SK-N-SH (cell line): ENCODE measurements around the gene NTSR1. TPM values are rescaled to one million over a fixed set of nuclear protein-coding genes. Genes with fewer than 3 reads are reported as not detected.

Experiments
- CTCF ChIA-PET: fragments of 300-600, 350-600 bp; formaldehyde crosslinking; extraction: SDS; loops from one replicate; lab custom pipeline; 2021; lab: Yijun Ruan, JAX
- POLR2A ChIA-PET: fragments of 350-600 bp; sonication (Branson Sonifier 250); formaldehyde crosslinking; extraction: SDS; loops from one replicate; lab custom pipeline; 2020; ENCODE audit warnings: antibody characterized with exemption, inconsistent platforms; lab: Yijun Ruan, JAX
- DNase-seq: peaks from one replicate; pipeline ENCODE4 v3.0.0; 2012
- H2AFZ ChIP-seq: fragments of 200-600 bp; sonication (generic); 2 replicates; pipeline ENCODE4 v1.8.1; 2016; ENCODE audit warnings: antibody characterized with exemption, mild to moderate bottlenecking, low read depth
- H3F3A ChIP-seq: fragments of 200-600 bp; sonication (generic); replicated peaks from 2 replicates; pipeline ENCODE3; 2016; ENCODE audit warnings: antibody characterized with exemption, mild to moderate bottlenecking; ENCODE audit not compliant: insufficient read depth
- H3K27ac ChIP-seq, 2 experiments: fragments of 200-500 bp in 1 of 2; fragments of 200-600 bp in 1 of 2; sonication (Bioruptor generic) in 1 of 2; sonication (generic), shearing (Covaris generic) in 1 of 2; 2 replicates each; pipeline versions ENCODE4 v1.5.1 to v1.6.1; 2014 to 2016; ENCODE audit warnings: low read depth in 2 of 2, inconsistent platforms in 1 of 2, low read length in 1 of 2, mild to moderate bottlenecking in 1 of 2, mixed read lengths in 1 of 2
- H3K27me3 ChIP-seq: fragments of 200-600 bp; sonication (generic), shearing (Covaris generic); 2 replicates; pipeline ENCODE4 v1.6.1; 2016; ENCODE audit warnings: mixed run types; ENCODE audit not compliant: insufficient read depth
- H3K36me3 ChIP-seq, 2 experiments: fragments of 200-500 bp in 1 of 2; fragments of 200-600 bp in 1 of 2; sonication (Bioruptor generic) in 1 of 2; sonication (generic) in 1 of 2; replicated peaks in 1 of 2; 2 replicates each; pipeline versions ENCODE3 to v1.5.1; 2014 to 2016; ENCODE audit warnings: low read length in 1 of 2, mild to moderate bottlenecking in 1 of 2; ENCODE audit not compliant: insufficient read depth in 2 of 2, control insufficient read depth in 1 of 2
- H3K4me1 ChIP-seq, 2 experiments: fragments of 200-500 bp in 1 of 2; fragments of 200-600 bp in 1 of 2; sonication (Bioruptor generic) in 1 of 2; sonication (generic), shearing (Covaris generic) in 1 of 2; 2 replicates each; pipeline versions ENCODE4 v1.5.1 to v1.6.1; 2014 to 2016; ENCODE audit warnings: low read depth in 1 of 2, low read length in 1 of 2, mixed run types in 1 of 2; ENCODE audit not compliant: insufficient read depth in 2 of 2, control insufficient read depth in 1 of 2
- H3K4me2 ChIP-seq: fragments of 200-600 bp; sonication (generic), shearing (Covaris generic); 2 replicates; pipeline ENCODE4 v1.6.1; 2017; ENCODE audit warnings: mixed run types
- H3K4me3 ChIP-seq, 2 experiments: fragments of 200-500 bp in 1 of 2; fragments of 200-600 bp in 1 of 2; sonication (Bioruptor generic) in 1 of 2; sonication (generic), shearing (Covaris generic) in 1 of 2; 2 replicates each; pipeline versions ENCODE4 v1.5.1 to v1.8.1; 2014 to 2016; ENCODE audit warnings: low read depth in 2 of 2, inconsistent platforms in 1 of 2, low read length in 1 of 2, mild to moderate bottlenecking in 1 of 2, mixed read lengths in 1 of 2, moderate library complexity in 1 of 2
- H3K79me2 ChIP-seq: fragments of 200-600 bp; sonication (generic); 2 replicates; pipeline ENCODE4 v1.8.1; 2017; ENCODE audit warnings: mild to moderate bottlenecking; ENCODE audit not compliant: insufficient read depth
- H3K9ac ChIP-seq: fragments of 200-600 bp; sonication (generic); 2 replicates; pipeline ENCODE4 v1.6.1; 2017; ENCODE audit warnings: mixed run types
- H3K9me2 ChIP-seq: fragments of 200-600 bp; sonication (generic); 2 replicates; pipeline ENCODE4 v1.6.1; 2017; ENCODE audit warnings: mixed run types
- H3K9me3 ChIP-seq: fragments of 200-600 bp; sonication (generic); 2 replicates; pipeline ENCODE4 v1.6.1; 2017; ENCODE audit warnings: mixed run types, mild to moderate bottlenecking, moderate library complexity
- H4K20me1 ChIP-seq: fragments of 200-600 bp; sonication (generic); 2 replicates; pipeline ENCODE4 v1.6.1; 2017; ENCODE audit warnings: mild to moderate bottlenecking, mixed run types; ENCODE audit not compliant: insufficient read depth
- CHD2 ChIP-seq: fragments of 150-350 bp; IDR thresholded peaks from 2 replicates; pipeline ENCODE4 v1.6.1; 2018; ENCODE audit warnings: low read length; ENCODE audit not compliant: partially characterized antibody
- ELF1 ChIP-seq: IDR thresholded peaks from 2 replicates; pipeline ENCODE4 v1.4.0; 2012
- FOXJ3 ChIP-seq: sonication (generic); formaldehyde crosslinking; IDR thresholded peaks from 2 replicates; pipeline ENCODE4 v1.5.1; 2020; ENCODE audit warnings: mild to moderate bottlenecking, missing genetic modification reagents
- JUND ChIP-seq: IDR thresholded peaks from 2 replicates; pipeline ENCODE4 v1.4.0; 2012
- MEF2A ChIP-seq: IDR thresholded peaks from 2 replicates; pipeline ENCODE4 v1.4.0; 2012; ENCODE audit warnings: low read depth, borderline replicate concordance
- NFIC ChIP-seq: IDR thresholded peaks from 2 replicates; pipeline ENCODE4 v1.4.0; 2012; ENCODE audit warnings: borderline replicate concordance
- PBX3 ChIP-seq: IDR thresholded peaks from 2 replicates; pipeline ENCODE4; 2012
- POLR2AphosphoS5 ChIP-seq: IDR thresholded peaks from 2 replicates; pipeline ENCODE4 v1.6.1; 2012; ENCODE audit warnings: low read depth, low read length
- REST ChIP-seq: IDR thresholded peaks from 2 replicates; pipeline ENCODE4 v1.6.1; 2012; ENCODE audit warnings: mild to moderate bottlenecking, low read depth, low read length, moderate library complexity
- RFX5 ChIP-seq: IDR thresholded peaks from 2 replicates; pipeline ENCODE4 v1.6.1; 2012; ENCODE audit warnings: mild to moderate bottlenecking, improper control_type of control experiment, low read length
- SIN3A ChIP-seq: IDR thresholded peaks from 2 replicates; pipeline ENCODE4 v1.6.1; 2012; ENCODE audit warnings: low read depth, mild to moderate bottlenecking, low read length, moderate library complexity, borderline replicate concordance
- TAF1 ChIP-seq: IDR thresholded peaks from 2 replicates; pipeline ENCODE4 v1.6.1; 2012; ENCODE audit warnings: low read depth, mild to moderate bottlenecking, low read length, moderate library complexity, borderline replicate concordance
- TEAD4 ChIP-seq: IDR thresholded peaks from 2 replicates; pipeline ENCODE4 v1.4.0; 2012; ENCODE audit warnings: mild to moderate bottlenecking, borderline replicate concordance; ENCODE audit not compliant: insufficient read depth
- YY1 ChIP-seq: IDR thresholded peaks from 2 replicates; pipeline ENCODE4 v1.4.0; 2012; ENCODE audit warnings: low read depth, mild to moderate bottlenecking
- WGBS: methylation state at CpG from one replicate; pipeline ENCODE4 v1.1.6; 2017; ENCODE audit warnings: low lambda C conversion rate; 5-methylcytosine and 5-hydroxymethylcytosine counted together
- polyA plus RNA-seq, 3 experiments: library from polyadenylated mRNA; depleted of rRNA; stranded (reverse); fragments of >200 nt; gene quantifications; 2 replicates each; pipeline ENCODE4 v1.2.3, GENCODE V29; 2012
- TF ChIP-seq, protein P1 (sequence below): fragments of 200-600 bp; sonication (generic); IDR thresholded peaks from 2 replicates; pipeline ENCODE4 v1.6.1; 2017; ENCODE audit warnings: antibody characterized with exemption, mild to moderate bottlenecking, moderate library complexity

The NTSR1 gene
- polyA plus RNA-seq, 1 of the 3 experiments (the other 2 are of a cell fraction), result 8.2 TPM

DNA sequence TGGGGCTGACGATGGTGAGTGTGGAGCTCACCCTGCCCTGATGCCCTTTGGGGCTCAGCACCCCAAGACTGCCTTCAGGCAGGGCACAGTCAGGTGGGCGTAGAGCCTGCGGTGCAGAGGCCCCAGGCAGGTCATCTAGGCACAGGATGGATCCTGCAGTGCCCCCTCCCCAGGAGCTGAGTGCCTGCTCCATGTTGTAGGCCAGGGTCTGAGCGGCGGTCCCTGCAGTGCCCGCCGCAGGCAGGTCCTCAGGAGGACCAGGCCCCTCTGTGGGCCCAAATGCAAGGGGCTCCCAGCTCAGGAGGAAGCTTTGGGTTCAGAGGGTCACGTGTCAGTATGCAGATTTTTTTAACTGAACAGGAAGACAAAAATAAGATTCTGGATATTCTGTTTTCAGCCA lies 90.4 kb downstream of the NTSR1 start:
- WGBS, result 90% methylated on average over 7 of the region's 8 CpGs
- Histone ChIP-seq H2AFZ (no peak overlapping the region), H3K9me2 (no peaks in the 10 kb centered on the region)
- POLR2A ChIA-PET, result no interaction called here
- TF ChIP-seq REST (no peak), ELF1 (no peak), YY1 (no peak)
- TF ChIP-seq, all 33 proteins: peak for 0
- CTCF ChIA-PET, result interaction anchor here (1.3 kb wide), 1 partner anchor 183 kb away, joined by 3 read pairs; no protein-coding TSS in a partner anchor
- no peak overlapping the region for H3K4me3 ChIP-seq
- H3K79me2 ChIP-seq, result peaks cover 17% of the 10 kb centered on the region
- peaks cover 24% of the 10 kb centered on the region for H3F3A ChIP-seq
- H4K20me1 ChIP-seq, result 0 out of 2 replicates have a peak, but pooled peaks cover 8% of the 10 kb centered on the region
- peaks cover 13 to 16% of the 10 kb centered on the region in 2 experiments; a peak in 2 of 4 replicates for H3K4me1 ChIP-seq
- no peaks in the 10 kb centered on the region for H3K9me3 ChIP-seq
- no peak overlapping the region for H3K4me2 ChIP-seq
- no peak overlapping the region for H3K9ac ChIP-seq
- no peak for DNase-seq
- H3K27ac ChIP-seq, result no peak overlapping the region
- H3K27me3 ChIP-seq, result no peaks in the 10 kb centered on the region
- H3K36me3 ChIP-seq, result peaks cover 19 to 35% of the 10 kb centered on the region in 2 experiments

DNA sequence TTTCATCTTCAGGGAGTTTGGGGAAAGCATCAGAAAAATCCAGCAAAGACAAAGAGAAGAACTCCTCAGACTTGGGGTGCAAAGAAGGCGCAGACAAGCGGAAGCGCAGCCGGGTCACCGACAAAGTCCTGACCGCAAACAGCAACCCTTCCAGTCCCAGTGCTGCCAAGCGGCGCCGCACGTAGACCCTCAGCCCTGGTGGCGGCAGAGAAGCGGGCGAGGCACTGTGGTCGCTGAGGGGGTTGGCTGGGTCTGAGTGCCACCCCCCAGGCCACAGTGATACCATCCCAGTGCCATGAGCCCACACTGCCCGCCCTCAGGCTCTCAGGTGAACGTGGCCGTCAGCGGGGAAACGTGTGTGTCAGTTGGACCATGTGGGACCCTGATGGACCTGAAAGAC lies 90.8 kb downstream of the NTSR1 start:
- H3K4me1 ChIP-seq, result peaks cover 12 to 19% of the 10 kb centered on the region in 2 experiments; a peak in 2 of 4 replicates
- no peak overlapping the region for H3K27ac ChIP-seq
- no peak overlapping the region for H2AFZ ChIP-seq
- no peak for DNase-seq
- WGBS, result 97% methylated on average over 11 of the region's 19 CpGs
- no peaks in the 10 kb centered on the region for H3K27me3 ChIP-seq
- H3K9me3 ChIP-seq, result no peaks in the 10 kb centered on the region
- H3F3A ChIP-seq, result peaks cover 27% of the 10 kb centered on the region
- H3K36me3 ChIP-seq, result peaks cover 19 to 35% of the 10 kb centered on the region in 2 experiments
- no peak overlapping the region for H3K4me3 ChIP-seq
- peaks cover 17% of the 10 kb centered on the region for H3K79me2 ChIP-seq
- ChIA-PET CTCF (interaction anchor here (1.3 kb wide), 1 partner anchor 183 kb away, joined by 3 read pairs; no protein-coding TSS in a partner anchor), POLR2A (no interaction called here)
- no peak overlapping the region for H3K4me2 ChIP-seq
- H4K20me1 ChIP-seq, result 0 out of 2 replicates have a peak, but pooled peaks cover 8% of the 10 kb centered on the region
- TF ChIP-seq PBX3 (no peak), CHD2 (no peak), NFIC (no peak)
- H3K9ac ChIP-seq, result no peak overlapping the region
- H3K9me2 ChIP-seq, result no peaks in the 10 kb centered on the region

GRCh38 chr20:62799873-62800272 lies 91.2 kb downstream of the NTSR1 start:
- ChIA-PET CTCF (no interaction called here), POLR2A (no interaction called here)
- TF ChIP-seq PBX3 (no peak), RFX5 (no peak), ELF1 (no peak), FOXJ3 (CRISPR knock-in tag) (no peak), TAF1 (no peak), JUND (no peak), MEF2A (no peak), SIN3A (no peak), TEAD4 (no peak), POLR2AphosphoS5 (no peak)
- TF ChIP-seq, protein P1, sequence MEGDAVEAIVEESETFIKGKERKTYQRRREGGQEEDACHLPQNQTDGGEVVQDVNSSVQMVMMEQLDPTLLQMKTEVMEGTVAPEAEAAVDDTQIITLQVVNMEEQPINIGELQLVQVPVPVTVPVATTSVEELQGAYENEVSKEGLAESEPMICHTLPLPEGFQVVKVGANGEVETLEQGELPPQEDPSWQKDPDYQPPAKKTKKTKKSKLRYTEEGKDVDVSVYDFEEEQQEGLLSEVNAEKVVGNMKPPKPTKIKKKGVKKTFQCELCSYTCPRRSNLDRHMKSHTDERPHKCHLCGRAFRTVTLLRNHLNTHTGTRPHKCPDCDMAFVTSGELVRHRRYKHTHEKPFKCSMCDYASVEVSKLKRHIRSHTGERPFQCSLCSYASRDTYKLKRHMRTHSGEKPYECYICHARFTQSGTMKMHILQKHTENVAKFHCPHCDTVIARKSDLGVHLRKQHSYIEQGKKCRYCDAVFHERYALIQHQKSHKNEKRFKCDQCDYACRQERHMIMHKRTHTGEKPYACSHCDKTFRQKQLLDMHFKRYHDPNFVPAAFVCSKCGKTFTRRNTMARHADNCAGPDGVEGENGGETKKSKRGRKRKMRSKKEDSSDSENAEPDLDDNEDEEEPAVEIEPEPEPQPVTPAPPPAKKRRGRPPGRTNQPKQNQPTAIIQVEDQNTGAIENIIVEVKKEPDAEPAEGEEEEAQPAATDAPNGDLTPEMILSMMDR, result no peak

More at GRCh38 chr20:62799873-62800272, 91.2 kb downstream of the NTSR1 start:
- H3K9me3 ChIP-seq, result no peaks in the 10 kb centered on the region
- peaks cover 19 to 35% of the 10 kb centered on the region in 2 experiments for H3K36me3 ChIP-seq
- 0 out of 2 replicates have a peak, but pooled peaks cover 8% of the 10 kb centered on the region for H4K20me1 ChIP-seq
- peaks cover 23% of the 10 kb centered on the region for H3F3A ChIP-seq
- 83% methylated on average over 7 of the region's 10 CpGs for whole genome bisulfite sequencing
- no peak overlapping the region for H3K9ac ChIP-seq
- no peaks in the 10 kb centered on the region for H3K27me3 ChIP-seq
- no peak overlapping the region for H3K4me3 ChIP-seq
- H2AFZ ChIP-seq, result no peak overlapping the region
- H3K9me2 ChIP-seq, result no peaks in the 10 kb centered on the region
- no peak overlapping the region for H3K27ac ChIP-seq
- peaks cover 8 to 19% of the 10 kb centered on the region in 2 experiments; a peak in 2 of 4 replicates for H3K4me1 ChIP-seq
- H3K79me2 ChIP-seq, result peaks cover 17% of the 10 kb centered on the region
- H3K4me2 ChIP-seq, result no peak overlapping the region
- DNase-seq, result no peak
